Measurements from ENCODE around the gene SYT1.
A peak's percentile ranks its signal among the peaks of the same experiment; 100 is the strongest.

The SYT1 gene

DNA sequence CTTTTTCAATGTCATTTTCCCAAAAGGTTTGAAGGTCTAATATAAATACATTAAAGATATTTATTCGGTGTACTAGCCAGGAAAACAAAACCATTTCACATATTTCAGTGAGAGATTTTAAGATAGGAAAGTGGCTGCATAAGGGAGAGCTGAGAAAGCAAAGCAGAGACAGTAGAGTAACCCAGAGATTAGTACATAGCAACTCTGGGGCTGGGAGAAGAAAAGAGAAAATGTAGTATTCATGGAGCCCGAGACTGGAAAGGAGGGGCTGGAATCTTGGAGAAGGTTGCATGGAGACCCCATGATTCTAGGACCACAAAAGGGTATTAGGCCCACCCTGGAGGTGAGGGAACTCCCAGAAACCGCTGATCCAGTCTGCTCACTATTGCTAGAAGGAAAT lies 589.2 kb downstream of the SYT1 start:
- H3K4me3 ChIP-seq (ENCODE audit: low read length) = no peak overlapping the region
- no peak for DNase-seq (ENCODE audit: low read depth)
- TF ChIP-seq, protein P1, sequence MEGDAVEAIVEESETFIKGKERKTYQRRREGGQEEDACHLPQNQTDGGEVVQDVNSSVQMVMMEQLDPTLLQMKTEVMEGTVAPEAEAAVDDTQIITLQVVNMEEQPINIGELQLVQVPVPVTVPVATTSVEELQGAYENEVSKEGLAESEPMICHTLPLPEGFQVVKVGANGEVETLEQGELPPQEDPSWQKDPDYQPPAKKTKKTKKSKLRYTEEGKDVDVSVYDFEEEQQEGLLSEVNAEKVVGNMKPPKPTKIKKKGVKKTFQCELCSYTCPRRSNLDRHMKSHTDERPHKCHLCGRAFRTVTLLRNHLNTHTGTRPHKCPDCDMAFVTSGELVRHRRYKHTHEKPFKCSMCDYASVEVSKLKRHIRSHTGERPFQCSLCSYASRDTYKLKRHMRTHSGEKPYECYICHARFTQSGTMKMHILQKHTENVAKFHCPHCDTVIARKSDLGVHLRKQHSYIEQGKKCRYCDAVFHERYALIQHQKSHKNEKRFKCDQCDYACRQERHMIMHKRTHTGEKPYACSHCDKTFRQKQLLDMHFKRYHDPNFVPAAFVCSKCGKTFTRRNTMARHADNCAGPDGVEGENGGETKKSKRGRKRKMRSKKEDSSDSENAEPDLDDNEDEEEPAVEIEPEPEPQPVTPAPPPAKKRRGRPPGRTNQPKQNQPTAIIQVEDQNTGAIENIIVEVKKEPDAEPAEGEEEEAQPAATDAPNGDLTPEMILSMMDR (conservative IDR thresholded peaks at IDR 0.05; ENCODE audit: low read length) = no peak

DNA sequence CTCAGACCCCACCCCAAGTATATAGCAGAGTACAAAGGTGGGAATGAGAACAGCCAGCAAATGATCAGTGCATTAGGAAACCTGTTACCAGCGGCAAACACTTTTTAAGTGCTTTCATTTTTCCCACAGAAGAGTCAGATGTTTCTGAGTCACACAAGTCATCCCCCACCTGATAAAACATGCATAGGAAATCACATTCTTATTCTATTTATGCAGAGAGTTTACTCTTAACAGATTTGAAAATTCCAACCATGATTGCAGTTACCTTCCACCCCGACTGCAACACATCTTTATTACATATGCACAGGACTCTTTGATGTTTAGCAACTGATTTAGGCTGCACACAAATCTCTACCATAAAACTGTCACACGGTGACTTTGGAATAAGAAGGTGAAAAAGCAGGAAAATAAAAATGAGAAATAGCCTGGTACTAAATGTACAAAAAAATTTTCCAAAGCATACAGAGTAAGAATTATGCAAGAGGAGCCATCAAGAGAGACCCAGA lies 589.8 kb downstream of the SYT1 start:
- DNase-seq (ENCODE audit: low read depth) = peak; percentile 43
- H3K4me3 ChIP-seq (ENCODE audit: low read length) = no peak overlapping the region
- TF ChIP-seq, protein P1 (conservative IDR thresholded peaks at IDR 0.05; ENCODE audit: low read length) = no peak

DNA sequence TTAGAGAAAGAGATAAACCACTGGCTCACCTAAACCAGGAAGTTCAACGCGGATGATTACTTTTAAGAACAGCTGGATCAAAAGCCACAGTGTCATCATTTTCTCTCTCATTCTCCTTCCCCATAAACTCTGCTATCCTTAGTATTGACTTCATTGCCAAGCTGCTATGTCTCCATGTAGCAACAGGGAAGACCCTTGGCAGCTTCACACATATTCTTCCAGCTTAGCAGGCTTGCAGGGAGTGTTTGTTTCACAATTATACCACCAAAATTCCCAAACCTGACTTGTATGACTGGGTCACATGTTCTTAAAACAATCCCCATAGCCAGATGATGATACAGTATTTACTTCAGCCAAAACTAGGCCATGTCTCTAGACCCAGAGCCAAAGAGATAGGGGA lies 590.7 kb downstream of the SYT1 start:
- H3K4me3 ChIP-seq (ENCODE audit: low read length) = no peak overlapping the region
- TF ChIP-seq, protein P1 (conservative IDR thresholded peaks at IDR 0.05; ENCODE audit: low read length) = no peak
- DNase-seq (ENCODE audit: low read depth) = peak; percentile 65

DNA sequence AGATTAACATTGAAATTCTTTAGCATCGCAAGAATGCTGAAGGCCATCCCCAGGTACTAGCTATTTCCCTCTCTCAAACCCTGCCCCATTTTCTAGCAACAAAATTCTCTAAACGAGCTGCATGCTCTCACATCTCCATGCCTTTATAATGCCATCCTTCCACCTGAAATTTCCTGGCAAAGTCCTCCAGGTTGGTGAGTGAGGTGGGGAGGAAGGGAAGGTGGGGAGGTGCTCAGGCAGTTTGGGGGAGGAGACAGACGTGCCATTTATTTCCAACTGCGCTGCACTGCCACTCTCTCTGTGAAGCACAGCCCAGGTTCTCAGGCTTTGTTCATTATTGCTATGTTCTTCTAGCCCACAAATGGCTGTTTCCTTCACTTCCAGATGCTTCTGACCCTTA lies 617.7 kb downstream of the SYT1 start:
- DNase-seq (ENCODE audit: low read depth) = no peak
- TF ChIP-seq, protein P1 (conservative IDR thresholded peaks at IDR 0.05; ENCODE audit: low read length) = no peak
- no peak overlapping the region for H3K4me3 ChIP-seq (ENCODE audit: low read length)

DNA sequence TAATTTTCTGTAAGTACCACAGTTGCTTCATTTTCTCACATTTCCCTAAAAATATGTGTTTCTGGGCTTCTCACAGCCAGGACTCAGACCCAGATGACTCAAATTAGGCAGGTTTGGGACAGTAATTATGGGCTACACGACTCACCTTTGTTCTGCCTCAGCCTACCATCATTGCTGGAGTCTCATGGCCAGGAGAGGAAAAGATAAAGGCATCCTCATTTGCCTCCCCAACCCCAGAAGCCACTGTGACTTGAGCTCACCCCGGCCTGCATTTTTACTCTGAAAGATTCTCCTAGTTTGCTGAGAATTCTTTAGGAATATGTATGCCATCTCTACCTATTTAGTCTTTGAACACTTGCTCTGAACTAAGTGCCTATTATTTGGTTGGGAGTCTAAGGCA lies 618.3 kb downstream of the SYT1 start:
- TF ChIP-seq, protein P1 (conservative IDR thresholded peaks at IDR 0.05; ENCODE audit: low read length) = no peak
- no peak overlapping the region for H3K4me3 ChIP-seq (ENCODE audit: low read length)
- DNase-seq (ENCODE audit: low read depth) = no peak

DNA sequence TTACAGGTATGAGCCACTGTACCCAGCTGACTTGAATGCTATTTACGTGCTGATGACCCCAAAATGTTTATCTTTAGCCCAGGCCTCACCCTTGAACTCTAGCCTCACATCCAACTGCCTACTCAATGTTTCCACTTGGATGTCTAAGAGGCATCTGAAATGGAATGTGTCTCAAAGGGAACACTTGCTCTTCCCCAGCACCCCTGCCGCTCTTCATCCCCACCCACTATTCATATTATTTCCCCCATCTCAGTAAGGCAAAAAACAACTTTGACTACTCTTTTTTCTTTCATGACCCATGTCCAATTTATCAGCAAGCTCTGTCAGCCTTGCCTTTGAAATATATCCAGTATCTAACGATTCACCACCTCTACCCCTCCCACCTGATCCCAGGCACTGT lies 621.6 kb downstream of the SYT1 start:
- DNase-seq (ENCODE audit: low read depth) = no peak
- TF ChIP-seq, protein P1 (conservative IDR thresholded peaks at IDR 0.05; ENCODE audit: low read length) = no peak
- no peak overlapping the region for H3K4me3 ChIP-seq (ENCODE audit: low read length)

DNA sequence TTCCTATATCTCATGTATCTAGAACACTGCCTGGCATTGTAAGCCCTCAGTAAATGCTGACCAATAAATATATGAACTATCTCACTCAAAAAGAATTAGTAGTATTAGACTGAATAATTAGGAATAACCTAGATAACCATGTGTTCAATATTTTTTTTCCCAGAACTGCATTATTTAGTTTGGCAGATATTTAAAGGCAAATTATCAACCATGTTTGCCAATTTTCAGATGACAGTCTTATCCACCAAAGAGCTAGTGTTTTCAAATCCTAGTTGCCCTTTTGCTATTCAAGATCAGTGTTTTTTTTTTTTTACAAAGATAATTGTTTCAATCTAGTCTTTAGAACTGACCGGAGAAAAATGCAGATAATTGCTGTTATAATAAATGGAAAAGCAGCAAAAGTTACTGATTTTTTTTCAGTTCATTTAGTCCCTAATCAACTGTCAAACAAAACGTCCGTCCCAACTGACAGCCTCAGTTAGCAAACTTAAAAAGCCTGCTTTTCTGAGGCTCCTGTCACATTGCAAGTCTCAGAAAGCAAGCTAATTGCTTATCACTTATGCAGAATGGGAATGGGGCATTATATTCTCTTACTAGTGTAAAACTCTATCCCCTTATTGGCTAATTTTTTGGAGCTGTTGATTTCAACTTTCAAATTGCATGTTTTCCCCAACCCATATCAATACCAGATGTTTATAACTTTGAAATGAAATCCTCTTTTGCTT lies 623.0 kb downstream of the SYT1 start:
- H3K4me3 ChIP-seq (ENCODE audit: low read length) = no peak overlapping the region
- TF ChIP-seq, protein P1 (conservative IDR thresholded peaks at IDR 0.05; ENCODE audit: low read length) = no peak
- no peak for DNase-seq (ENCODE audit: low read depth)

All from AG10803 (cell line).